Lower leg skin (tissue), 3 donors: ENCODE results near the gene NHLH1.

Source experiments
- POLR2A ChIP-seq, 2 donors: fragments of 450-650 bp; IDR thresholded peaks; one replicate each; pipeline ENCODE4 v1.6.1; 2016 to 2017; ENCODE audit warnings: antibody characterized with exemption in 2 of 2, mild to moderate bottlenecking in 1 of 2, moderate library complexity in 1 of 2
- TF ChIP-seq, protein P1 (sequence below), 3 donors: fragments of 450-650 bp; IDR thresholded peaks; one replicate each; pipeline ENCODE4 v1.5.1; 2016; ENCODE audit warnings: antibody characterized with exemption in 3 of 3, mild to moderate bottlenecking in 3 of 3, moderate library complexity in 2 of 3

DNA sequence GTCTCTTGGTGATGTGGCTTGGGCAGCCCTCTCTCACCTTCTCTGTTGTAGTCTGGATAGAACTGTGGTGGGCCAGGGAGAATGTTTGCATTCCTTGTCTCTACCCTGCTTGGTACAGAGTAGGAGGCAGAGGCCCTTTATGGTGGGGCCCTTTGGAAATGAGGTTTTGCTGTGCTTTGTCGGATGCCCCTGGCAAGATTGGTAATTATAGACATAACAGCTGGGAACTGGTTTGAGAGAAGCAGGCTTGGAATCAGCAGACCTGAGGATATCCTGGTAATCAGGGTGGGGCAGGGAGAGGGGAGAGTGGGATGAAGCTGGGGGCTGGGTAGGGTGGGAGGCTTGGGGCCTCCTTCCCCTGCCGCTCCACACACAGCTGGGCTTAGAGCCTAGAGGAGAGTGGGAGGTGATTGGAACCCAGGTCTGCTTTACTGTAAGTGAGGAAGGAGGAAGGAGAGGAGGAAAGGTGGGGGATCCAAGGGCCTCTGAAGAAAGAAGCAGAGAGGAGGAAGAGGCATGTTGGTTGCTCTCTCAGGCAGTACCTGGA is 38.5 kb downstream of the NHLH1 start:
- TF ChIP-seq, protein P1, sequence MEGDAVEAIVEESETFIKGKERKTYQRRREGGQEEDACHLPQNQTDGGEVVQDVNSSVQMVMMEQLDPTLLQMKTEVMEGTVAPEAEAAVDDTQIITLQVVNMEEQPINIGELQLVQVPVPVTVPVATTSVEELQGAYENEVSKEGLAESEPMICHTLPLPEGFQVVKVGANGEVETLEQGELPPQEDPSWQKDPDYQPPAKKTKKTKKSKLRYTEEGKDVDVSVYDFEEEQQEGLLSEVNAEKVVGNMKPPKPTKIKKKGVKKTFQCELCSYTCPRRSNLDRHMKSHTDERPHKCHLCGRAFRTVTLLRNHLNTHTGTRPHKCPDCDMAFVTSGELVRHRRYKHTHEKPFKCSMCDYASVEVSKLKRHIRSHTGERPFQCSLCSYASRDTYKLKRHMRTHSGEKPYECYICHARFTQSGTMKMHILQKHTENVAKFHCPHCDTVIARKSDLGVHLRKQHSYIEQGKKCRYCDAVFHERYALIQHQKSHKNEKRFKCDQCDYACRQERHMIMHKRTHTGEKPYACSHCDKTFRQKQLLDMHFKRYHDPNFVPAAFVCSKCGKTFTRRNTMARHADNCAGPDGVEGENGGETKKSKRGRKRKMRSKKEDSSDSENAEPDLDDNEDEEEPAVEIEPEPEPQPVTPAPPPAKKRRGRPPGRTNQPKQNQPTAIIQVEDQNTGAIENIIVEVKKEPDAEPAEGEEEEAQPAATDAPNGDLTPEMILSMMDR (IDR thresholded peaks at IDR 0.05) = no peak
- no peak for TF ChIP-seq POLR2A (IDR thresholded peaks at IDR 0.05)
